Left lung (tissue), 10 donors: ENCODE results near the gene CDSN. TPM values are rescaled to one million over a fixed set of nuclear protein-coding genes. Genes with fewer than 3 reads are reported as not detected.

Source experiments
- ATAC-seq: fragments of 200-7000 bp; cut with Tn5 transposase; one replicate; pipeline ENCODE4 v1.9.1; 2020; ENCODE audit warnings: moderate library complexity
- DNase-seq, 4 donors: peaks; one replicate each; pipeline ENCODE4 v3.0.0-alpha.2; 2013 to 2020
- H3K27ac ChIP-seq, 2 donors: fragments of 200-600 bp; sonication (generic) in 1 of 2; one replicate each; pipeline versions ENCODE4 v1.5.0 to v1.8.0; 2020 to 2021
- H3K27me3 ChIP-seq, 2 donors: fragments of 200-600 bp; sonication (generic) in 1 of 2; one replicate each; pipeline versions ENCODE4 v1.5.0 to v1.8.0; 2020 to 2021
- H3K36me3 ChIP-seq, 2 donors: fragments of 200-600 bp; sonication (generic) in 1 of 2; one replicate each; pipeline versions ENCODE4 v1.5.0 to v1.8.0; 2020 to 2021
- H3K4me1 ChIP-seq, 2 donors: fragments of 200-600 bp; one replicate each; pipeline ENCODE4 v1.8.0; 2021
- H3K4me3 ChIP-seq, 2 donors: fragments of 200-600 bp; sonication (generic) in 1 of 2; one replicate each; pipeline versions ENCODE4 v1.5.0 to v1.8.0; 2020 to 2021; ENCODE audit warnings: mild to moderate bottlenecking in 1 of 2
- H3K9me3 ChIP-seq, 2 donors: fragments of 200-600 bp; sonication (generic) in 1 of 2; one replicate each; pipeline versions ENCODE4 v1.5.0 to v1.8.0; 2020 to 2021
- intact Hi-C, 2 donors: fragments of 100-400 bp; cut with DNase I; formaldehyde crosslinking; loops; one replicate each; pipeline versions ENCODE4 v1.11.2 to v1.14.2; 2022
- polyA plus RNA-seq, 6 donors: library from polyadenylated mRNA; unstranded; fragments of 120-200 nt; gene quantifications; one replicate each; pipeline ENCODE4 v1.2.1, GENCODE V29; 2013; ENCODE audit not compliant: insufficient read length in 6 of 6
- total RNA-seq, 2 donors: library from RNA; stranded (reverse); fragmentation: NEBNext Ultra II Directional; extraction: Animal tissue kit (Norgen Biotek cat#: 25700); gene quantifications; one replicate each; pipeline ENCODE4 v1.2.1, GENCODE V29; 2021
- TF ChIP-seq, protein P1 (sequence below), 2 donors: fragments of 200-600 bp; sonication (generic) in 1 of 2; IDR thresholded peaks; one replicate each; pipeline versions ENCODE4 v1.5.0 to v1.8.0; 2021; ENCODE audit warnings: antibody characterized with exemption in 2 of 2
- donor health status: DM: no; HTN: yes; CAD: no.
- donor health status: DM: no; HTN: no; CAD: no.

CDSN gene
- total and polyA plus RNA-seq, 8 donors, result 0.13 to 0.61 TPM; not detected in 6

DNA sequence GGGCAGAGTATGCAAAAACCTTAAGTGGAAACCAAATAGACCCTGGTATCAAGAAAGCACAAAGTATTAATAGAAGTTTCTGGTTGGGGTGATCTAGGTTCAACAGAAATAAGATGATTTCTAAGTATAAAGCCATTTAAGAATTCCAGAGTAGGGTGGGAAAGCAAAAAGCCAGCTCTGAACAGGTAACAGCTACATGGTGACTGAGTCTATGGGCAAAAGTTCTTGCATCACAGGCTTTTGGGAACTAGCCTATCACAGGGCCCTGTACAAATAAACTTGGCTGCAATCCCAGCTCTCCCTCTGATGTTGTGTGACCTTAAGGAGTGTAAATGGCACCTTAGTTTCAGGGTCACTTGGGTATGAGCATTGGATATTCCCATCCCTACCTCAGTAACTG lies 43.7 kb upstream of the CDSN start:
- Histone ChIP-seq H3K9me3 (no peaks in the 10 kb centered on the region), H3K4me1 (peaks cover 6 to 15% of the 10 kb centered on the region in 2 donors), H3K27me3 (no peaks in the 10 kb centered on the region), H3K27ac (no peak overlapping the region), H3K4me3 (no peak overlapping the region), H3K36me3 (peaks cover 0 to 16% of the 10 kb centered on the region in 2 donors)
- ATAC-seq (peak; percentile 81), DNase-seq (no peak)
- intact Hi-C loops, result no loop called here
- TF ChIP-seq, protein P1, sequence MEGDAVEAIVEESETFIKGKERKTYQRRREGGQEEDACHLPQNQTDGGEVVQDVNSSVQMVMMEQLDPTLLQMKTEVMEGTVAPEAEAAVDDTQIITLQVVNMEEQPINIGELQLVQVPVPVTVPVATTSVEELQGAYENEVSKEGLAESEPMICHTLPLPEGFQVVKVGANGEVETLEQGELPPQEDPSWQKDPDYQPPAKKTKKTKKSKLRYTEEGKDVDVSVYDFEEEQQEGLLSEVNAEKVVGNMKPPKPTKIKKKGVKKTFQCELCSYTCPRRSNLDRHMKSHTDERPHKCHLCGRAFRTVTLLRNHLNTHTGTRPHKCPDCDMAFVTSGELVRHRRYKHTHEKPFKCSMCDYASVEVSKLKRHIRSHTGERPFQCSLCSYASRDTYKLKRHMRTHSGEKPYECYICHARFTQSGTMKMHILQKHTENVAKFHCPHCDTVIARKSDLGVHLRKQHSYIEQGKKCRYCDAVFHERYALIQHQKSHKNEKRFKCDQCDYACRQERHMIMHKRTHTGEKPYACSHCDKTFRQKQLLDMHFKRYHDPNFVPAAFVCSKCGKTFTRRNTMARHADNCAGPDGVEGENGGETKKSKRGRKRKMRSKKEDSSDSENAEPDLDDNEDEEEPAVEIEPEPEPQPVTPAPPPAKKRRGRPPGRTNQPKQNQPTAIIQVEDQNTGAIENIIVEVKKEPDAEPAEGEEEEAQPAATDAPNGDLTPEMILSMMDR (IDR thresholded peaks at IDR 0.05), result no peak

DNA sequence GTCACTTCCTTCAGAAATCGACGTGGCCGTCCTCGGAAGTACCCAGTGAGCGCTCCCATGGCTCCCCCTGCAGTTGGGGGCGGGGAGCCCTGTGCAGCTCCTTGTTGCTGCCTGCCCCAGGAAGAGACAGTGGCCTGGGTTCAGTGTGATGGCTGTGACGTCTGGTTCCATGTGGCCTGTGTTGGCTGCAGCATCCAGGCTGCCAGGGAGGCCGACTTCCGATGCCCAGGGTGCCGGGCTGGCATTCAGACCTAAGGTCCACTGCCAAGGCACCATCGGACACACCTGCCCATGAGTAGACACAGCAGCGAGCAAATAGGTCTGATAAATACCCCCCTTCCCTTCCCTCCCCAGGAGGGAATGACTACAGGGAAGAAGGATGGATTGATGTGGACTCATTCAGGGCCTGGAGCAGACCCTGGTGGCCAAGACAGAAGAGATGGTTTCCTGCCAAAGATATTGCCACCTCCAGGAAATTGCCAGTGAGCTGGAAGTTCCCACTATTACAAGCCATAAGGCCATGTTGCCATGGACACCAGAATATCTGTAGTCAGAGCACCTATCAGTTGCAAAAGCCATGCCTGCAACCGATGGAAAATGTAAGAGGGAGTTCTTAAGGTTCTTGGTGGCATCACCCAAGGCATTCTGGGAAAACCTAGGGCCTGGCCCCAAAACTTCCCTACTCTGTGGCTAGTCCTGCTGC lies 42.4 kb upstream of the CDSN start:
- no peaks in the 10 kb centered on the region for H3K9me3 ChIP-seq
- no peak overlapping the region for H3K4me3 ChIP-seq
- intact Hi-C loops, result no loop called here
- H3K27me3 ChIP-seq, result no peaks in the 10 kb centered on the region
- peaks cover 7 to 20% of the 10 kb centered on the region in 2 donors for H3K4me1 ChIP-seq
- H3K36me3 ChIP-seq, result peaks cover 0 to 16% of the 10 kb centered on the region in 2 donors
- DNase-seq (no peak), ATAC-seq (no peak)
- TF ChIP-seq, protein P1 (IDR thresholded peaks at IDR 0.05), result no peak
- H3K27ac ChIP-seq, result no peak overlapping the region

DNA sequence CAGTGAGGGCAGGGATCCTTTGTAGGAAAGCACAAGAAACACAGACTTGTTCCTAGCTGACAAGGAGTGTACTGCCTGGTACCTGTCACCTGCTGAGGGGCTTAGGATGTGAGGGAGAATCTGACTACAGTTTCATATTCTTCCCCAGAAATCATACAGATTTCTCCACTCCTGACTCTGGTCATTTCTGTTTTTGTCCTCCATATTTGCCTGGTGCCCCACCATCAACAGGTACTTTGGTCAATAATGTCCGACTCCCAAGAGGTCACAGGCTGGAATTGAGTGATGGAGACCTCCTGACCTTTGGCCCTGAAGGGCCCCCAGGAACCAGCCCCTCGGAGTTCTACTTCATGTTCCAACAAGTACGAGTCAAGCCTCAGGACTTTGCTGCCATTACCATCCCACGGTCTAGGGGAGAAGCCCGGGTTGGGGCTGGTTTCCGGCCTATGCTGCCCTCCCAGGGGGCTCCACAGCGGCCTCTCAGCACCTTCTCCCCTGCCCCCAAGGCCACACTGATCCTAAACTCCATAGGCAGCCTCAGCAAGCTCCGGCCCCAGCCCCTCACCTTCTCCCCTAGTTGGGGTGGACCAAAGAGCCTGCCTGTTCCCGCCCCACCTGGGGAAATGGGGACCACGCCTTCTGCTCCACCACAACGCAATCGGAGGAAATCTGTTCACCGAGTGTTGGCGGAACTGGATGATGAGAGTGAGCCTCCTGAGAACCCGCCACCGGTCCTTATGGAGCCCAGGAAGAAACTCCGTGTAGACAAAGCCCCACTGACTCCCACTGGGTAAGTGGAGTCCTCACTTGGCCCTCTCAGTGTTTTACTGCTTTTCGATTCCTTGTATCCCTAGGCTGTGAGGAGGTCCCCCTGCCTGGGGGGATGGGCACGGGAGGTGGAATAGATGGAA lies 41.2 kb upstream of the CDSN start:
- Histone ChIP-seq H3K4me3 (no peak overlapping the region), H3K27me3 (no peaks in the 10 kb centered on the region), H3K27ac (no peak overlapping the region), H3K9me3 (no peaks in the 10 kb centered on the region), H3K36me3 (peaks cover 0 to 16% of the 10 kb centered on the region in 2 donors), H3K4me1 (peaks cover 7 to 28% of the 10 kb centered on the region in 2 donors)
- TF ChIP-seq, protein P1 (IDR thresholded peaks at IDR 0.05), result no peak
- ATAC-seq, result no peak
- no peak for DNase-seq
- intact Hi-C loops, result no loop called here

DNA sequence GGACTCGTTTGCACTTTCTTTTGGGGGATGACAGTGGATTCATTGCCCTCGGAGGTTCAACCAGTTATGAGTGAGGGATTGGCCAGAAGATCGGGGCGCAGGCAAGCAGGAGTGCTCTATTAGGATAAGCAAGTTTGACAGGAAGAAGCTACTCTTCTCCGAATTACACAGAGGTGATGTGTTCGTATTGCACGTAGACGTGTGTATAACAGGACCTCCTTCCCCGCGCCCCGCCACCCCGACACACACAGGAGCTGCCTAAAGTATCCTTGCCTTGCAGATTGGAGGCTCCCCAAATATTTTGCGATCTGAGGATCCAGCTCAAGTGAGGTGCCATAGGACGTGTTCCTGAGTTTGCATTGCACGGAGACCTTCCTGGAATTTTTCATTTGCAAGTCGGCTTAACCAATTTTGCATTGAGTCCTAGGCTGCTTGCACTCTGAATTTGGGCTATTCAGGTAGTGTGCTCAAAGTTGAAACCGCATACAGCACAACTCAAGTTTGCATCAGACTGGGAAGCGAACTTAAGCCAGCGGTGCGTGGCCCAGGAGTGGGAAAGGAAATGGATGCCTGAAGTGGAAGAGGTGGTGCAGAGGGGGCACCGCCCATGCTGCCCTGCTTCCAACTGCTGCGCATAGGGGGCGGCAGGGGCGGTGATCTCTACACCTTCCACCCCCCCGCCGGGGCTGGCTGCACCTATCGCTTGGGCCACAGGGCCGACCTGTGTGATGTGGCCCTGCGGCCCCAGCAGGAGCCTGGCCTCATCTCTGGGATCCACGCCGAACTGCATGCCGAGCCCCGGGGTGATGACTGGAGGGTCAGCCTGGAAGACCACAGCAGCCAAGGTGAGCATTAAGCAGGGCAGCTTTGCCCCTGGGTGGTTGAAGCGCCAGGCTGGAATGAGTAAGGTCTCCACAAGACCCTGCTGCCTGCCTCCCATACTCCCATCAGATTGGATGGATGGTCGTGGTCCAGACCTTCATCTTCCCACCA lies 38.9 kb upstream of the CDSN start:
- peak in 1 of 4 donors; percentile 77 for DNase-seq
- intact Hi-C loops, result no loop called here
- Histone ChIP-seq H3K4me1 (peaks cover 7 to 28% of the 10 kb centered on the region in 2 donors), H3K9me3 (no peaks in the 10 kb centered on the region), H3K27ac (peak overlapping the region in 1 of 2 donors; percentile 73), H3K4me3 (peak overlapping the region; percentile 57 to 83), H3K27me3 (no peaks in the 10 kb centered on the region), H3K36me3 (peaks cover 0 to 21% of the 10 kb centered on the region in 2 donors)
- ATAC-seq, result no peak
- TF ChIP-seq, protein P1 (IDR thresholded peaks at IDR 0.05), result no peak
